ENCODE measurements around the gene NINJ2.

DNA sequence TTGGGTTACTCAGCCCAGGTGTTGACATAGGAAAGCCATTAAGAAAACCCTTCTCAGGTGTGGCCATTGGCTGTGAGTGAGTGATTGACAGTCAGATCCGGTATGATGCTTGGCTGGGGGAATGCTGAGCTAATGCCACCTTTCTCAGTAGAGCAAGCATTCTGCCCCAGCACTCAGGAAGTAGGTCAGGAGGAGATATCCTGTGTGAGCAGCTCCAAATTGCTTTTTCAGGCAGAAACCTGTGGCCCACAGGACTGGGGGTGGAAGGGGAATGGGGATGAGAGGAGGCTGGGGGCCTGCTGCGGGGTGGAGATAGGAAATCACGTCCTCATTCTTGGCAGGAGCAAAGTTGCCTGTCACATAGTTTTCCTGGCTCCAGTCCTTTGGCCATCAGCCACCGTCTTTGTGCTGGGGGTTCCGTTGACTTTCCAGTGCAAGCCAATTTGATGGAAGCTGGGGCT lies 55.7 kb downstream of the NINJ2 start:
- TF ChIP-seq, protein P1, sequence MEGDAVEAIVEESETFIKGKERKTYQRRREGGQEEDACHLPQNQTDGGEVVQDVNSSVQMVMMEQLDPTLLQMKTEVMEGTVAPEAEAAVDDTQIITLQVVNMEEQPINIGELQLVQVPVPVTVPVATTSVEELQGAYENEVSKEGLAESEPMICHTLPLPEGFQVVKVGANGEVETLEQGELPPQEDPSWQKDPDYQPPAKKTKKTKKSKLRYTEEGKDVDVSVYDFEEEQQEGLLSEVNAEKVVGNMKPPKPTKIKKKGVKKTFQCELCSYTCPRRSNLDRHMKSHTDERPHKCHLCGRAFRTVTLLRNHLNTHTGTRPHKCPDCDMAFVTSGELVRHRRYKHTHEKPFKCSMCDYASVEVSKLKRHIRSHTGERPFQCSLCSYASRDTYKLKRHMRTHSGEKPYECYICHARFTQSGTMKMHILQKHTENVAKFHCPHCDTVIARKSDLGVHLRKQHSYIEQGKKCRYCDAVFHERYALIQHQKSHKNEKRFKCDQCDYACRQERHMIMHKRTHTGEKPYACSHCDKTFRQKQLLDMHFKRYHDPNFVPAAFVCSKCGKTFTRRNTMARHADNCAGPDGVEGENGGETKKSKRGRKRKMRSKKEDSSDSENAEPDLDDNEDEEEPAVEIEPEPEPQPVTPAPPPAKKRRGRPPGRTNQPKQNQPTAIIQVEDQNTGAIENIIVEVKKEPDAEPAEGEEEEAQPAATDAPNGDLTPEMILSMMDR (conservative IDR thresholded peaks at IDR 0.05; ENCODE audit: low read length) = no peak
- TF ChIP-seq EZH2phosphoT487 (IDR thresholded peaks at IDR 0.05; ENCODE audit: borderline replicate concordance) = no peak
